ENCODE data around the gene TMEFF2.

The TMEFF2 gene

GRCh38 chr2:191920502-191920901 lies 274.2 kb downstream of the TMEFF2 start:
- H3K27ac ChIP-seq: no peak overlapping the region
- no peak for TF ChIP-seq CTCF (IDR thresholded peaks at IDR 0.05)
- TF ChIP-seq ZFX (IDR thresholded peaks at IDR 0.05; ENCODE audit: borderline replicate concordance): no peak

- no peak overlapping the region for H3K27ac ChIP-seq
- TF ChIP-seq CTCF (IDR thresholded peaks at IDR 0.05): no peak
- no peak for TF ChIP-seq ZFX (IDR thresholded peaks at IDR 0.05; ENCODE audit: borderline replicate concordance)
Observed at GRCh38 chr2:191917967-191918651, 276.6 kb downstream of the TMEFF2 start.

- no peak overlapping the region for H3K27ac ChIP-seq
- TF ChIP-seq CTCF (IDR thresholded peaks at IDR 0.05): no peak
- no peak for TF ChIP-seq ZFX (IDR thresholded peaks at IDR 0.05; ENCODE audit: borderline replicate concordance)
Observed at GRCh38 chr2:191917430-191917881, 277.3 kb downstream of the TMEFF2 start.

- no peak for TF ChIP-seq CTCF (IDR thresholded peaks at IDR 0.05)
- TF ChIP-seq ZFX (IDR thresholded peaks at IDR 0.05; ENCODE audit: borderline replicate concordance): no peak
Observed at GRCh38 chr2:191916826-191917225, 277.9 kb downstream of the TMEFF2 start.

GRCh38 chr2:191915750-191916149 lies 279.0 kb downstream of the TMEFF2 start:
- H3K27ac ChIP-seq: no peak overlapping the region
- TF ChIP-seq ZFX (IDR thresholded peaks at IDR 0.05; ENCODE audit: borderline replicate concordance): no peak
- TF ChIP-seq CTCF (IDR thresholded peaks at IDR 0.05): no peak

More at GRCh38 chr2:191916826-191917225, 277.9 kb downstream of the TMEFF2 start:
- H3K27ac ChIP-seq: no peak overlapping the region

GRCh38 chr2:191913796-191914195 lies 280.9 kb downstream of the TMEFF2 start:
- no peak overlapping the region for H3K27ac ChIP-seq
- no peak for TF ChIP-seq ZFX (IDR thresholded peaks at IDR 0.05; ENCODE audit: borderline replicate concordance)
- no peak for TF ChIP-seq CTCF (IDR thresholded peaks at IDR 0.05)

GRCh38 chr2:191912764-191913163 lies 282.0 kb downstream of the TMEFF2 start:
- no peak overlapping the region for H3K27ac ChIP-seq
- TF ChIP-seq CTCF (IDR thresholded peaks at IDR 0.05) (no peak), ZFX (IDR thresholded peaks at IDR 0.05; ENCODE audit: borderline replicate concordance) (no peak)

Data from 22Rv1 (cell line).